Endothelial cell (in vitro differentiated cells): ENCODE results near the gene APBA2. TPM values are rescaled to one million over a fixed set of nuclear protein-coding genes. Genes with fewer than 3 reads are reported as not detected.

ENCODE experiments used
- DNase-seq: peaks from one replicate; pipeline ENCODE4 v3.0.0; 2021; ENCODE audit warnings: low spot score
- H3K27ac Mint-ChIP-seq: one replicate; pipeline ENCODE4 v1.8.0; 2021; ENCODE audit warnings: mixed read lengths, inconsistent platforms; ENCODE audit not compliant: unreplicated experiment
- H3K27me3 Mint-ChIP-seq: one replicate; pipeline ENCODE4 v1.8.0; 2021; ENCODE audit warnings: mild to moderate bottlenecking, moderate library complexity, mixed read lengths, inconsistent platforms; ENCODE audit not compliant: unreplicated experiment
- H3K36me3 Mint-ChIP-seq: one replicate; pipeline ENCODE4 v1.8.0; 2021; ENCODE audit warnings: mild to moderate bottlenecking, low read depth, mixed read lengths, inconsistent platforms; ENCODE audit not compliant: unreplicated experiment
- H3K4me1 Mint-ChIP-seq: one replicate; pipeline ENCODE4 v1.8.0; 2021; ENCODE audit warnings: mild to moderate bottlenecking, mixed read lengths, inconsistent platforms; ENCODE audit not compliant: unreplicated experiment
- H3K4me3 Mint-ChIP-seq: one replicate; pipeline ENCODE4 v1.8.0; 2021; ENCODE audit warnings: mild to moderate bottlenecking, mixed read lengths, inconsistent platforms; ENCODE audit not compliant: unreplicated experiment
- H3K9me3 Mint-ChIP-seq: one replicate; pipeline ENCODE4 v1.8.0; 2021; ENCODE audit warnings: mixed read lengths, inconsistent platforms; ENCODE audit not compliant: unreplicated experiment
- CTCF ChIP-seq: fragments of 200-600 bp; sonication (generic); IDR thresholded peaks from one replicate; pipeline ENCODE4 v1.5.0; 2021; ENCODE audit warnings: antibody characterized with exemption; ENCODE audit not compliant: unreplicated experiment
- total RNA-seq: library from RNA; stranded (reverse); fragmentation: NEBNext Ultra II Directional; extraction: Animal tissue kit (Norgen Biotek cat#: 25700); gene quantifications from one replicate; pipeline ENCODE4 v1.2.1, GENCODE V29; 2021; ENCODE audit not compliant: unreplicated experiment

The APBA2 gene
- total RNA-seq, 1 donor from 2014 or later = 33.1 TPM

- Mint-ChIP-seq H3K27me3 (peaks cover 8% of the 10 kb centered on the region), H3K4me3 (no peak overlapping the region), H3K9me3 (no peaks in the 10 kb centered on the region), H3K27ac (no peak overlapping the region), H3K4me1 (peaks cover 25% of the 10 kb centered on the region), H3K36me3 (no peaks in the 10 kb centered on the region)
- no peak for DNase-seq
- TF ChIP-seq CTCF = no peak
Observed at GRCh38 chr15:28896951-28897350, 11.2 kb downstream of the APBA2 start.

GRCh38 chr15:28897861-28898585 lies 12.2 kb downstream of the APBA2 start:
- no peak for DNase-seq

GRCh38 chr15:28899061-28899738 lies 13.4 kb downstream of the APBA2 start:
- H3K27ac Mint-ChIP-seq = no peak overlapping the region
- peaks cover 19% of the 10 kb centered on the region for H3K4me1 Mint-ChIP-seq
- TF ChIP-seq CTCF = no peak
- no peaks in the 10 kb centered on the region for H3K36me3 Mint-ChIP-seq
- H3K9me3 Mint-ChIP-seq = no peaks in the 10 kb centered on the region
- no peak for DNase-seq
- peaks cover 8% of the 10 kb centered on the region for H3K27me3 Mint-ChIP-seq
- no peak overlapping the region for H3K4me3 Mint-ChIP-seq

More at GRCh38 chr15:28897861-28898585, 12.2 kb downstream of the APBA2 start:
- Mint-ChIP-seq H3K27me3 (peaks cover 8% of the 10 kb centered on the region), H3K4me3 (peak overlapping the region; percentile 16), H3K27ac (no peak overlapping the region), H3K36me3 (no peaks in the 10 kb centered on the region), H3K4me1 (peaks cover 21% of the 10 kb centered on the region), H3K9me3 (no peaks in the 10 kb centered on the region)
- TF ChIP-seq CTCF = no peak

- Mint-ChIP-seq H3K4me3 (peak overlapping the region; percentile 31), H3K27me3 (peaks cover 8% of the 10 kb centered on the region), H3K36me3 (no peaks in the 10 kb centered on the region), H3K9me3 (no peaks in the 10 kb centered on the region), H3K27ac (peak overlapping the region; percentile 84), H3K4me1 (peaks cover 27% of the 10 kb centered on the region)
- no peak for DNase-seq
- no peak for TF ChIP-seq CTCF
Observed at GRCh38 chr15:28900041-28900891, 14.5 kb downstream of the APBA2 start.
